Stimulated activated CD8-positive, alpha-beta memory T cell treated with anti-CD3 and anti-CD28 coated beads, Interleukin-15, amount 100 ng/mL, for 48 hours (primary cell): ENCODE data around the gene EGR1.
"Not testable (repeated sequence)": the region's sequence is repeated elsewhere in the genome, so short reads cannot be mapped to it uniquely, and the experiment has no call there.

Experiments
- DNase-seq, 2 donors: peaks; one replicate each; pipeline ENCODE4 v3.0.0-alpha.2; 2020; ENCODE audit warnings: low read depth in 2 of 2

Gene EGR1

DNA sequence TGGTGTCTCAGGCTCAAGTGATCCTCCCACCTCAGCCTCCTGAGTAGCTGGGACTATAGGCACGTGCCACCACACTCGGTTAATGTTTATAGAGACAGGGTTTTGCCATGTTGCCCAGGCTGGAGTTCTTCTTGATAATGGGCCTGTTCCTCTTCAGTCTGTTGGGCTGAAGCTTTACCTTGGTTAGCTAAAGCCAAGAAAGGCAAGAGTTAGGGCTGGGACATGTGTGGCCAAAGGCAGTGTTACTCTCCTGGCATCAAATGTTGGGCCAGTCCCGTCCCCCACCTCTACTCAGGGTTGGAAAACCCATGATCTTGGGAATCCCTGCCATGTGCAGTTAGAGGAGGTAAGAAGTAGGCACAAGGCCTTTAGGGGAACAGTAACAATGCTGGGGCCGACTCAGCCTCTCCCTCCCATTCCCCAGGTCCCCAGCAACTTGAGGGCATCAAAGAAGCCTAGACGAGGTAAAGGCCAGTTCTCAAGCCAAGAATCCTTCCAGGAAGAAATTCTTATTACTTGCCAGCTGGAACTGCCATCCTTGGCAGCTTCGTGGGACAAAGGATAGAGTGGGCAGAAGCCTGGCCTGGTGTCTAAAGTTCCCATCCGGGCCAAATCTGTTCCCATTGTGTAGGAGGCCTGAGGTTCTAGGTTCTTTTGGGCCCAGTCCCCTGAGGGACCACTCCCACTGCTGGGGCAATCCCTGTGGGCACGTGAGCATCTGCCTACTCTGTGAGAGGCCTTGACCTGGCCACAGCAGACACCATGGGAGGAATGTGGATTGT is 4.5 kb downstream of the EGR1 start:
- no peak for DNase-seq

- no peak for DNase-seq
These were observed 5.2 kb downstream of the EGR1 start for GRCh38 chr5:138470322-138471051.

GRCh38 chr5:138471052-138471361 is 5.7 kb downstream of the EGR1 start:
- no peak for DNase-seq

- no peak for DNase-seq
These were observed 7.1 kb downstream of the EGR1 start for GRCh38 chr5:138472353-138472752.

GRCh38 chr5:138473151-138473550 is 7.9 kb downstream of the EGR1 start:
- not testable (repeated sequence) for DNase-seq

- no peak for DNase-seq
These were observed 11.6 kb downstream of the EGR1 start for GRCh38 chr5:138476918-138477317.

DNA sequence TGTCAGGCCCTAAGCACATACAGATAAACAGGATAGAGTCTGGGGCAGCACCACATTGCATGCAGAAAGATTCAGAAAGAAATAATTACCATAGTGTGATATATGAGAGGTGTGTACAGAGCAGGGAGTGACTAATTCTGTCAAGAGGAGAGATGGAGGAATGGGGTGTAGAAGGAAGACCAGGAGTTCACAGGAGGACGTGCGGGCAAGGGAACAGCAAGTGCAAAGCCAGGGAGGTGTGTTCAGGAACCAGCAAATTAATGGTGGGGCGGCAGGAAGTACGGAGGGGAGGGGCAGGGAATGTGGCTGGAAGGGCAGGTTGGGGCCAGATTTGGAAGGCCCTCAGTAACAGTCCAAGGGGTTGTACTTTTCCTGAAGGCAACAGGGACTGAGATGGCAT is 17.4 kb downstream of the EGR1 start:
- no peak for DNase-seq

- DNase-seq = no peak
These were observed 23.2 kb downstream of the EGR1 start for GRCh38 chr5:138488481-138488945.

GRCh38 chr5:138489683-138490061 is 24.4 kb downstream of the EGR1 start:
- DNase-seq = no peak

GRCh38 chr5:138490648-138491283 is 25.5 kb downstream of the EGR1 start:
- DNase-seq = no peak

DNA sequence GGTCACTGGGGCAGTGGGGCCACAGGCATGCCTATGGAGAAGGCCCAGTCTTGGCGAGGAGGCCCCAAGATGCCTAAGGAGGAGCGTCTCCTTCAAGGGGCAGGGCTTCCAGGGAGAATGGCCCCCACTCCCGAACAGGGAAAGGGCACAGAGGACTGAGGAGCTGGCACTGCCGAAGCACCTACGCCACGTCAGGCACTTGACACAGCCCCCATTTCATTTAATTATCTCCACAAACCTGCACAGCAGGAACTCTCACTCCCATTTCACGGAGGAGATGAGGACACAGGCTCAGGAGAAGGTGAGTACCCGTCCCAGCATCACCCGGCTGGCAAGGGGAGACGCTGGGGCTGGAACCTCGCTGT is 26.0 kb downstream of the EGR1 start:
- no peak for DNase-seq

GRCh38 chr5:138491669-138492559 is 26.6 kb downstream of the EGR1 start:
- peak; percentile 72 to 73 for DNase-seq

DNA sequence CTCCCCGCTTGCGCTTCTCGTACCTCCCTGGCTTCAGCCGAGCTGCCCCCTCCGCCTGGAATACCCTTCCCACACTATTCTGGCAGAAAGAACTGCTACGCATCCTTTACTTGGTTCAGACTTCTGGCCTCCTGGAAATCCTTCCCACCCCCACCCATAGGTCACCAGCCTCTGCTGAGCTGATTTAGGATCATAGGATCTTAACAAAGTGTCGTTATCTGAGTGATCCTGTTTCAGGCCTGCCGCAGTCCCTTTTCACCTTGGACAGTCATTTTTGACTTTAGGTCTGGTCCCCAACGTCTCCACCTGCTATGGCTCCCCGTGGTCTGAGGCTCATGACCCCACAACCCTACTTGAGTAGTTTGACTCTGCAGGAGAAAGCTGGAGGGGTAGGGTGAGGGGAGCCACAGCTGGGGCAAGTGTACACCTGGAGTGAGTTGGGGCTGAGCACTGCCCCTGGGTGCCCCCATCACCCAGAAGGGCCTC is 27.3 kb downstream of the EGR1 start:
- no peak for DNase-seq

GRCh38 chr5:138495351-138495750 is 30.1 kb downstream of the EGR1 start:
- DNase-seq = no peak

DNA sequence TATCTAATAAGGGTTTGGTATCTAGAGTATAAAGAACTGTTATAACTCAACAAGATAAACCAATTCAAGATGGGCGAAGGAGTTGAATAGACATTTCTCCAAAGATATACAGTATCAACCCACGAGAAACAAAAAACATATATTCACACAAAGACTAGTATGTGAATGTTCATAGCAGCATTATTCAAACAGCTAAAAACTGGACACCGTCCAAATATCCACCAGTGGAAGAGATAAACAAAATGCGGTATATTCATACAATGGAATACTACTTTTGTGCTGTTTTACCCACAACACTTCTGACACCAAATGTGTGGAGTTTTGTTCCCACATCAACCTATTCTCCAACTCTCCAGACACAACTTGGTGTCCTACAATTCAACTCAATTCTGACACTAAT is 33.1 kb downstream of the EGR1 start:
- no peak for DNase-seq

- DNase-seq = no peak
These were observed 36.8 kb downstream of the EGR1 start for GRCh38 chr5:138502121-138502520.

GRCh38 chr5:138502521-138502920 is 37.2 kb downstream of the EGR1 start:
- DNase-seq = no peak

GRCh38 chr5:138503487-138504270 is 38.4 kb downstream of the EGR1 start:
- DNase-seq = no peak

DNA sequence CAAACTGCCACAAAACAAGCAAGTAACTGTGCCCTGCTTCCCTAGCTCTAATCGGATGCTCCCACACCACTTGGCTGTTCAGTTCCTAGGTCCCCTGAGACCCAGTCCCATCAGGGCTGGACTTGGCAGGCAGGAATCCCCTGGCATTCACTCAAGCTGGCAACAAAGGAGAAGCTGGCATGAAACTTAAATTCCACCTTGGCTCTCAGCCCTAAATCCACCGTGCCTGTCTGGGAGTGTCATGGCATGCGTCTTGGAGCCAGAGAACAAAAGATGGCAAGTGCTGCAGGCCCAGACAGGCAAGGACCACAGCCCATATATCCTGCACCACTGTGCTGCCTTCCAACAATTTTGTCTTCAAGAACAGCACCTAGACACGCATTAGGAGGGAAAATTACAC is 39.5 kb downstream of the EGR1 start:
- DNase-seq = no peak

DNA sequence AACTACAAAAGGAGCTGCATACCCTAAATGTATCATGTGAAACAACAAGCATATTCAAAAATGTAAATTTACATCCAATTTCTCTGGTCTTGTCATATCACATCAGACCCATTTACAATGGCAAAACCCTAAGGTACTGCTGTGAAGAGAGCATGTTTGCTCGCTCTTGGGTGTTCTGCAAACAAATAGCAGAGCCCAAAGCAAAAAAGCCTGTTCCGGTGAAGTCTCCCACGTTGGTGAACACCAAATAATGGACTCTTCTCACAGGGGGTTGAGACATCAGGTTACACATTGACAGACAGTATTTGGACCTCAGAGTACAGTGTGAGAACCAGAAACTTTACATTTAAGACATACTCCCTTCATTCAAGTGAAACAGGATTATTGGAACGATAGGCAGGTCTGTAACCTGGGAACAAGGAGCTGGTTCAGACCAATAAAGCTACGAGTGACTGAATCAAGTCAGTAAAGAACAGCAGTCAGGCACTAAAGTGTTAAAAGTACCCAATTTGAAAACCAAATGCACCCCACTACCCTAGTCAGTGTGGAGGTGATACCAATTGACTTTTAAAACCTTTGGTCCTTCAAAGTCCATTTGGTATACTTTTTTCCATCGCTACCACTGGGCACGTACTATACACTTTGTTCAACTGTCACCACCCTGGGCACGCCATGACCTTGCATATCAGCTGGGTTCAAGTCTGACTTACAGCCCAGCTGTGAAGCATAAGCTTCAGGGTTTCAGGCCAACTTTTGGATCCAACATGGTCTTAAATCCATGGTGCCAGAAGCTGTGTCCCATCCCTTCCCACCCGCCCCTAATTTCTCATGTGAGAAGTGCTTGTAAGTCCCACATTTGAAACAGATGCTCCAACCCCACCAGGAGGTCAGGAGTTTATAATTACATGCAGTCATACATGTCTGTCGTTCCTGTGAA is 41.4 kb downstream of the EGR1 start:
- no peak for DNase-seq
